Transverse colon (tissue), 4 donors: ENCODE data around the gene LAMC2. TPM values are rescaled to one million over a fixed set of nuclear protein-coding genes. Genes with fewer than 3 reads are reported as not detected.
A peak's percentile ranks its signal among the peaks of the same experiment; 100 is the strongest.

Experiments used
- DNase-seq: peaks from one replicate; pipeline ENCODE4 v3.0.0-alpha.2; 2019
- H3K27ac ChIP-seq, 4 donors: fragments of 200-600 bp; sonication (generic); 2 replicates each; pipeline ENCODE4 v1.5.1; 2016 to 2018; ENCODE audit warnings: inconsistent platforms in 4 of 4
- H3K27me3 ChIP-seq: fragments of 200-600 bp; sonication (generic); 2 replicates; pipeline ENCODE4 v1.5.1; 2017; ENCODE audit warnings: inconsistent platforms
- H3K36me3 ChIP-seq, 4 donors: fragments of 200-600 bp; sonication (generic); 2 replicates each; pipeline ENCODE4 v1.5.1; 2017 to 2019; ENCODE audit warnings: inconsistent platforms in 4 of 4
- H3K4me1 ChIP-seq, 4 donors: fragments of 200-600 bp; sonication (generic); 2 replicates each; pipeline ENCODE4 v1.5.1; 2017 to 2020; ENCODE audit warnings: inconsistent platforms in 4 of 4
- H3K4me3 ChIP-seq, 4 donors: fragments of 200-600 bp; sonication (generic); 1 replicate in 1 of 4; 2 replicates in 3 of 4; pipeline versions ENCODE4 v1.5.1 to v1.6.1; 2017 to 2019; ENCODE audit warnings: inconsistent platforms in 4 of 4
- H3K9me3 ChIP-seq, 2 donors: fragments of 200-600 bp; sonication (generic); 2 replicates each; pipeline ENCODE4 v1.5.1; 2017 to 2019; ENCODE audit warnings: inconsistent platforms in 2 of 2
- CTCF ChIP-seq, 5 experiments: fragments of 200-600 bp in 3 of 5; fragments of 450-650 bp in 2 of 5; sonication (generic) in 3 of 5; IDR thresholded peaks; 1 replicate in 2 of 5; 2 replicates in 3 of 5; pipeline ENCODE4 v1.5.1; 2016 to 2017; ENCODE audit warnings: antibody characterized with exemption in 5 of 5, inconsistent platforms in 3 of 5, mild to moderate bottlenecking in 2 of 5, moderate library complexity in 1 of 5
- EP300 ChIP-seq: sonication (generic); formaldehyde crosslinking; IDR thresholded peaks from one replicate; pipeline ENCODE4 v1.6.1; 2017; ENCODE audit warnings: antibody characterized with exemption, low read depth
- POLR2A ChIP-seq: fragments of 450-650 bp; IDR thresholded peaks from one replicate; pipeline ENCODE4 v1.6.1; 2016; ENCODE audit warnings: antibody characterized with exemption, mild to moderate bottlenecking, moderate library complexity
- POLR2AphosphoS5 ChIP-seq, 3 donors: sonication (generic); formaldehyde crosslinking; IDR thresholded peaks; one replicate each; pipeline ENCODE4 v1.6.1; 2016; ENCODE audit warnings: antibody characterized with exemption in 3 of 3
- WGBS, 2 donors: methylation state at CpG; one replicate each; pipeline ENCODE4 v1.1.5; 2018; ENCODE audit warnings: low coverage in 1 of 2; 5-methylcytosine and 5-hydroxymethylcytosine counted together
- in situ Hi-C, 4 donors: fragments of 200-750 bp; cut with MboI; loops; one replicate each; pipeline versions ENCODE4 v1.15.0 to v1.15.1; 2017; ENCODE audit warnings: low sequenced_read_pairs in 3 of 4, low pct_ligation_motif_present in 1 of 4, low pct_unique_long_range_greater_than_20kb in 1 of 4
- intact Hi-C: fragments of 100-400 bp; cut with DNase I; formaldehyde crosslinking; loops from one replicate; pipeline ENCODE4 v1.15.1; 2023; ENCODE audit warnings: low total_unique reads
- total RNA-seq, 4 donors: library from RNA; depleted of rRNA; stranded (reverse); fragments of >200 nt; gene quantifications; one replicate each; pipeline ENCODE4 v1.1.0, GENCODE V29; 2016

The LAMC2 gene
- total RNA-seq, 4 donors from 2014 or later, result 9.7 to 25.9 (median 16.1) TPM

- Histone ChIP-seq H3K27ac (no peak overlapping the region), H3K36me3 (no peaks in the 10 kb centered on the region), H3K27me3 (no peaks in the 10 kb centered on the region), H3K4me1 (peaks cover 0 to 14% (median 4%) of the 10 kb centered on the region in 4 donors), H3K4me3 (no peak overlapping the region), H3K9me3 (no peaks in the 10 kb centered on the region)
- DNase-seq, result no peak
- TF ChIP-seq POLR2AphosphoS5 (IDR thresholded peaks at IDR 0.05) (no peak), POLR2A (no peak), CTCF (IDR thresholded peaks at IDR 0.05) (no peak), EP300 (no peak)
- 83 to 100% methylated on average over 1 to 2 of the region's 2 CpGs for WGBS, 2 donors
- intact Hi-C loops, result loop anchor here (10.0 kb wide), 1 partner anchor 266 kb away; no protein-coding TSS in a partner anchor
- in situ Hi-C loops, result loop anchor here in 3 of 4 donors (25.0 kb wide), 1 partner anchor 268 kb away; the partner anchor contains the start of gene SHCBP1L (in 3 of the 3)
Measured at GRCh38 chr1:183230413-183230812, 44.3 kb downstream of the LAMC2 start.

GRCh38 chr1:183231545-183231944, 45.5 kb downstream of the LAMC2 start:
- H3K4me3 ChIP-seq, result no peak overlapping the region
- no peaks in the 10 kb centered on the region for H3K27me3 ChIP-seq
- H3K4me1 ChIP-seq, result peaks cover 0 to 14% (median 4%) of the 10 kb centered on the region in 4 donors
- DNase-seq, result no peak
- in situ Hi-C loops (loop anchor here in 3 of 4 donors (25.0 kb wide), 1 partner anchor 269 kb away; the partner anchor contains the start of gene SHCBP1L (in 3 of the 3)), intact Hi-C loops (loop anchor here (10.0 kb wide), 1 partner anchor 267 kb away; no protein-coding TSS in a partner anchor)
- TF ChIP-seq POLR2AphosphoS5 (IDR thresholded peaks at IDR 0.05) (no peak), POLR2A (no peak), CTCF (IDR thresholded peaks at IDR 0.05) (no peak), EP300 (no peak)
- 74 to 100% methylated on average over 1 of the region's 1 CpG for WGBS, 2 donors
- H3K9me3 ChIP-seq, result no peaks in the 10 kb centered on the region
- no peaks in the 10 kb centered on the region for H3K36me3 ChIP-seq
- H3K27ac ChIP-seq, result no peak overlapping the region

DNA sequence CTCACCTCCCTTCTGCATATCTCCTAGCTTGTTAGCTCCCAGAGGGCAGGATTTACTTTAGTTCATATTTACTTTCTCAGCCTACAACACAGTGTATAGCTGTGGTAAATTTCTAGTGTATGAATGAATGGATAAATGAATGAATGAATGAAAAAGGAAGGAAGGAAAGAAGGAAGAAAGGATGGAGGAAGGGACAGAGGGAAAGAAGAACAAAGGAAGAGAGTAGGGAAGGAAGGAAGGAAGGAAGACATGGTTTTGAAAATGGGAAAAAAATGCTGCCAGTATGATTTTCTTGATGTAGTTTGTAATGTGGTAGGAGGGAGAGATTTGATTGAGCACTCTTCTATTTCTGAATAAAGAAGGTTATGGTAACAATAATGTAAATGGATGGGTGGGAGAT, 47.0 kb downstream of the LAMC2 start:
- H3K27ac ChIP-seq, result no peak overlapping the region
- TF ChIP-seq EP300, result no peak
- TF ChIP-seq POLR2A, result no peak
- TF ChIP-seq POLR2AphosphoS5 (IDR thresholded peaks at IDR 0.05), result no peak
- no peak for TF ChIP-seq CTCF (IDR thresholded peaks at IDR 0.05)
- in situ Hi-C loops (loop anchor here in 3 of 4 donors (25.0 kb wide), 1 partner anchor 271 kb away; the partner anchor contains the start of gene SHCBP1L (in 3 of the 3)), intact Hi-C loops (loop anchor here (10.0 kb wide), 1 partner anchor 268 kb away; no protein-coding TSS in a partner anchor)
- no peak for DNase-seq
- H3K4me3 ChIP-seq, result no peak overlapping the region
- H3K9me3 ChIP-seq, result no peaks in the 10 kb centered on the region
- no peaks in the 10 kb centered on the region for H3K27me3 ChIP-seq
- H3K36me3 ChIP-seq, result no peaks in the 10 kb centered on the region
- H3K4me1 ChIP-seq, result peaks cover 0 to 14% (median 4%) of the 10 kb centered on the region in 4 donors

GRCh38 chr1:183234660-183235476, 48.8 kb downstream of the LAMC2 start:
- intact Hi-C loops (loop anchor here (10.0 kb wide), 1 partner anchor 270 kb away; no protein-coding TSS in a partner anchor), in situ Hi-C loops (loop anchor here in 3 of 4 donors (25.0 kb wide), 1 partner anchor 273 kb away; the partner anchor contains the start of gene SHCBP1L (in 3 of the 3))
- no peaks in the 10 kb centered on the region for H3K36me3 ChIP-seq
- H3K9me3 ChIP-seq, result no peaks in the 10 kb centered on the region
- H3K4me3 ChIP-seq, result peak overlapping the region in 2 of 4 donors; percentile 12 to 19
- H3K27ac ChIP-seq, result peak overlapping the region; percentile 76 to 86 (median 80)
- DNase-seq, result peak; percentile 33
- no peaks in the 10 kb centered on the region for H3K27me3 ChIP-seq
- no peak for TF ChIP-seq POLR2A
- TF ChIP-seq EP300, result no peak
- peak; percentile 51 to 76 (median 61) for TF ChIP-seq CTCF (IDR thresholded peaks at IDR 0.05)
- peak; percentile 50 to 57 (median 52) for TF ChIP-seq POLR2AphosphoS5 (IDR thresholded peaks at IDR 0.05)
- WGBS, 2 donors, result 55 to 57% methylated on average over 9 to 15 of the region's 15 CpGs
- H3K4me1 ChIP-seq, result peaks cover 0 to 14% (median 0%) of the 10 kb centered on the region in 4 donors
